GM18867 (cell line): ENCODE measurements around the gene PSG3.
"Not testable (repeated sequence)": the region's sequence is repeated elsewhere in the genome, so short reads cannot be mapped to it uniquely, and the experiment has no call there.

Experiments
- ATAC-seq: cut with Tn5 transposase; IDR thresholded peaks from one replicate; pipeline ENCODE4 v1.9.1; 2021; ENCODE audit warnings: mild to moderate bottlenecking, moderate library complexity; ENCODE audit not compliant: unreplicated experiment

The PSG3 gene

DNA sequence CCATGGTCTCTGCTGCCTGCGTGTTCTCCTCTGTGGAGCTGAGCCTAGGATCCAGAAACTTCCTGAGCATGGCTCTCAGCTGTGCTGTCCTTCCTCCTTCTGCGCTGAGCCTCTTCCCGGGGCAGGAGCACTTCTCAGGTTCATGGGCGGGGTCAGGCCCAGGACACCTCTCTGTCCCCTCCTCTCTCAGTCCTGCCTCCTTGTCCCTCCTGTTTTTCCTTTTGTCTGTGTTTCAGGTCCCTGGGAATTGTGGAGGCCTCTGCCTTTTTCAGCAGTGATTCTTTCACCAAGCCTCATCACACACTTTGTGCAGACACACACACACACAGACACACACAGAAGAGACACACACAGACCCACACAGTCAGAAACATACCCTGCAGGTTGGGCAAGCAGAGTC lies at the start of gene PSG3:
TSS of gene PSG3 (minus strand) at position 101 of the 400 bp plus-strand sequence. CDS start at position 4, 97 bp downstream.
- ATAC-seq: not testable (repeated sequence)

DNA sequence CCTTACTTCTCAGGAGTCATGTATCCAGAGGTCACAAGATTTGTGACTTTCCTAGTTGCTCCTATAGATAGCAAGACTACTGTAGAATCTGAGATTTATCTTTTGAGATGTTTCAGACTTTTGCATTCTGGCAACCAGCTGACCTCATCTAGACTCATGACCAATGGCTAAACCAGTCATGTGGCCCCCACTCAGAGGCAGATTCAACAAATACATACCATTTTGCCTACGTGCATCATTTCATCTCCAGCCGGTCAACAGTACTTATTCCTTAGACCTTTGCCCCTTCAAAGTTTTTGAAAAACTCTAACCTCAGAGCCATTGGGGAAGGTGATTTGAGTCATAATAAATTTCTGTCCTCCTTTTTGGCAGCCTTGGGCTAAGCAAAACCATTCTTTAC lies 48.5 kb upstream of the PSG3 start:
- not testable (repeated sequence) for ATAC-seq

- ATAC-seq: not testable (repeated sequence)
Observed at GRCh38 chr19:42787766-42788165, 47.5 kb upstream of the PSG3 start.

DNA sequence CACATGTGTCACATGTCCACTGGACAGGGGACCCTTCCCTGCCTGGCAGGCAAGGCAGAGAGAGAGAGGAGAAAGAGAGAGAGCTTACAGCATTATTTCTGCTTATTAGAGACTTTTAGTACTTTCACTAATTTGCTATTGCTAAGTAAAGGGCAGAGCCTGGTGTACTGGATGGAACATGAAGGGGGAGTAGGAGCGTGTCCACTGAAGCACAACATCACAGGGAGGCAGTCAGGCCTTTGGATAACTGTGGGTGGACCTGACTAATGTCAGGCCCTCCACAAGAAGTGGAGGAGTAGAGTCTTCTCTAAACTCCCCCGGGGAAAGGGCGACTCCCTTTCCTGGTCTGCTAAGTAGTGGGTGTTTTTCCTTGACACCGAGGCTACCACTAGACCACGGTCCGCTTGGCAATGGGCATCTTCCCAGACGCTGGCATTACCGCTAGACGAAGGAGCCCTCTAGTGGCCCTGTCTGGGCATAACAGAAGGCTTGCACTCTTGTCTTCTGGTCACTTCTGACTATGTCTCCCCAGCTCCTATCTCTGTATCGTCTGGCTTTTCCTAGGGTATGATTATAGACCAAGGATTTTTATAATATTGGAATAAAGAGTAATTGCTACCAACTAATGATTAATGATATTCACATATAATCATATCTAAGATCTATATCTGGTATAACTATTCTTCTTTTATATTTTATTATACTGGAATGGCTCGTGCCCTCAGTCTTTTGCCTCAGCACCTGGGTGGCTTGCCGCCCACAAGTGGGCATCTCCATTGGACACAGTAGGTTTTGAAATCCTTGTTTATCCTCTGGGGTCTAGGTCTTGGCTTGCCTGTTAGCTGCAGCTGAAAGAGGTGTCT lies 36.7 kb upstream of the PSG3 start:
- ATAC-seq: not testable (repeated sequence)

DNA sequence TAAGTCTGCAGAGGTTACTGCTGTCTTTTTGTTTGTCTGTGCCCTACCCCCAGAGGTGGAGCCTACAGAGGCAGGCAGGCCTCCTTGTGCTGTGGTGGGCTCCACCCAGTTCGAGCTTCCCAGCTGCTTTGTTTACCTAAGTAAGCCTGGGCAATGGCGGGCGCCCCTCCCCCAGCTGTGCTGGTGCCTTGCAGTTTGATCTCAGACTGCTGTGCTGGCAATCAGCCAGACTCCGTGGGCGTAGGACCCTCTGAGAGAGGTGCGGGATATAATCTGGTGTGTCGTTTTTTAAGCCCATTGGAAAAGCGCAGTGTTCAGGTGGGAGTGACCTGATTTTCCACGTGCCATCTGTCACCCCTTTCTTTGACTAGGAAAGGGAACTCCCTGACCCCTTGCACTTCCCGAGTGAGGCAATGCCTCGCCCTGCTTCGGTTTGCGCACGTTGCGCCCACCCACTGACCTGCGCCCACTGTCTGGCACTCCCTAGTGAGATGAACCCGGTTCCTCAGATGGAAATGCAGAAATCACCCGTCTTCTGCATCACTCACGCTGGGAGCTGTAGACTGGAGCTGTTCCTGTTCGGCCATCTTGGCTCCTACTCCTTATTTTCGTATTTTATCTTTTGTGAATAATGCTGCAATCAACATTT lies 34.4 kb upstream of the PSG3 start:
- not testable (repeated sequence) for ATAC-seq

DNA sequence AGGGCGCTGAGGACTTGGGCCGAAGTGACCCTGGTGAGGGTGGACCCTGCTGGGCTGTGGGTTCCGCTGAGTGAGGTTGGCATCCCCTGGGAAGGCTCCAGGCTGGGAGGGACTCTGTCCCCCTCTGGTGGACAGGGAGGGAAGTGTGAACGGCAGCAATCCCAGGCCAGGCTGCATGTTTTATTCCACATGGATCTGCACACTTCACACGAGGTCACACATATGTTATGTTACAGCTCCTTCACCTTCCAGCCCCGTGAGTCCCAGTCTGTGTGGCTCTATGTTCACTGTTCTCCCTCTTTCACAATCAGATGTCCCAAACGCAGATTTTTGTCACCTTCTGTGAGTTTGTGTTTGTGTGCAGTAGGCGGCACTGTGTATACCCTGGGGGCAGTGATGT lies 27.0 kb upstream of the PSG3 start:
- not testable (repeated sequence) for ATAC-seq

GRCh38 chr19:42766871-42767270 lies 26.6 kb upstream of the PSG3 start:
- not testable (repeated sequence) for ATAC-seq

DNA sequence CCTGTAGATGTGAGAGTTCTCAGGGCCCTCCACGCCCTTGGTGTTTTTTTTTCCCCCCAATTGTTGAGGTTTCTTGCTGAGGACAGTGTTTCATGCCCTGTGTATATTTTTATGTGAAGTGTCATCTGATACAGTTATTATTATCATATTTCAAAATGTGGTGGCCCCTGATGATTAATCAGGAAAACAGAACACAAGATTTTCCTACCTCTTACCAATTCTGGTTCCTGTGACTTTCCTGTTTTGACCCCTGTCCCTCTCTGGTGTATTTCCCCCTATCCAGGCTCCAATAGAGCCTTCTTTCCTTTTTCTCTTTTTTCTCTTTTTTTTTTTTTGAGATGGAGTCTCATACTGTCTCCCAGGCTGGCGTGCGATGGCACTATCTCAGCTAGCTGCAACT lies 24.6 kb upstream of the PSG3 start:
- ATAC-seq: no peak

- no peak for ATAC-seq
Observed at GRCh38 chr19:42762789-42763188, 22.5 kb upstream of the PSG3 start.

GRCh38 chr19:42761924-42762295 lies 21.6 kb upstream of the PSG3 start:
- not testable (repeated sequence) for ATAC-seq

DNA sequence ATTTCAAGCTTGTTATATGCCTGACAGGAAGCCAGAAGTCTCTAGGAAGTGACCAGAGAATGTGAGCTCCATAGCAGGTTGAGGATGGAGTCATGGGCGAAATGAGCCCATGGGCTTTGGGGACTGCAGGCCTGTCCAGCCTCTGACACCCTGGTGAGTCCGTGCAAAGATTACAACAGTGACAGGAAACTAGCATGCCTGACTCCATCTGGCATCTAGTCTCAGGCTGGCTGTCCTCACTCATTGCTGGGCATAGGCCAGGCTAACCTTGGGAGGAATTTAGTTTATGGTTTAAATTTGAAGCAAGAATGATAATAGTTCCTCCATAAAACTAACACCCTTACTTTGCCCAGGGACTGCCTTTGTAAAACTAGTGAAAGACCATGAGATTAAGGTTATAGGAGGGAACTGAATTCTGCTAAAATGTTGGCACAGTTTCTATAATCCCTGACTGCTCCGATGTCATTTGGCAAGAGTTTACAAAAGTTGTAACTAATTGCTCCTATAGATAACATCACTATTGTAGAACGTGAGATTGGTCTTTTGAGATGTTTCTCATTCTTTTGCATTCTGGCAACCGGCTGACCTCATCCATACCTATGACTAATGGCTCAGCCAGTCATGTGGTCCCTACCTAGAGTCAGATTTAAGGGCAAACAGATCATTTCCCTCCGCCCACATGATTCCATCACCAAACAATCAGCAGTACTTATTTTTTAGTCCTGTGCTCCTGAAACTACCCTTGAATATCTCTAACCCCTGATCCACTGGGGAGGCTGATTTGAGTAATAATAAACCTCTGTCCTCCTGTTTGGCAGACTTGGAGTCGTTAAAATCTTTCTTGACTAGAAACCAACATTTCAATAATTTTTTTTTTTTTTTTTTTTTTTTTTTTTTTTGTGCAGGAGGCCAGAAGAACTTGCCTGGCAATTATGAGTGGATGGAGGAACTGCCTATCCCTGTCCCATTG lies 21.0 kb upstream of the PSG3 start:
- not testable (repeated sequence) for ATAC-seq

DNA sequence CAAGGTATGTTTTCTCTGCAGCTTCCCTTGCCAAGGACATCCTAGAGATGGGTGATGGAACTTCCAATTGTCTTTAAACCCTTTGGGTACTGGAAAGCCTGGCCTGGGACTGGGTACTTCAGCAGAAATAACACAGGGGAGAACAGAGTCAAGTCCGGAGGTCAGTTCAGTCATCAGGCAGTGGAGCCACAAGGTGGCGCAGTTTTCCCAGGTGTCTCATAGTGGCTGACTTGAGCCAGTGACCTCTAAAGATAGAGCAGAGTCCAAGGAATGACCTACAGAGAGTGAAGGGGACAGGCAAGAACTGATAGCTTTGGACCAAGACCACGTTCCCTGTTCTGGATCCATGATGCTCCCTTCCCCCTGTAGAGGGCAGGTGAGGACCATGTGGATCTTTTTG lies 18.4 kb upstream of the PSG3 start:
- not testable (repeated sequence) for ATAC-seq

DNA sequence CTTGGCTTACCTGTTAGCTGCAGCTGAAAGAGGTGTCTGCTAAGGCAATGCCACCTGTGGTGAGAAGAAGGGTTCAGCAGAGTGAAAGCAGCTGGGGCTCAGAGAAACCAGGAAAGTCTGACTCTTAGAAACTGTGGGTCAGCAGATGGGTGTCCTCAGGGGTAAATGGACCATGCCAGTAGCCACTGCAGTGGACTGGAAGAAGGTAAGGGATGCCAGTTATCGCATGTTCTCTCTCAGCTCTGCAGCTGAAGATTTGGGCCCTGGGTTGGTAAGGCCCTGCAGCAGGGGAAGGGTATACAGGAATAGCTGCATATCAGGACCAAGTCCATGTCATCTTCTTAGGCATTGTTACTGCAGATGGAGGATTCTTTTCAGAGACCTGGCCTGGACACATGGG lies 12.0 kb upstream of the PSG3 start:
- not testable (repeated sequence) for ATAC-seq

- not testable (repeated sequence) for ATAC-seq
Observed at GRCh38 chr19:42741726-42742607, 1.7 kb upstream of the PSG3 start.

DNA sequence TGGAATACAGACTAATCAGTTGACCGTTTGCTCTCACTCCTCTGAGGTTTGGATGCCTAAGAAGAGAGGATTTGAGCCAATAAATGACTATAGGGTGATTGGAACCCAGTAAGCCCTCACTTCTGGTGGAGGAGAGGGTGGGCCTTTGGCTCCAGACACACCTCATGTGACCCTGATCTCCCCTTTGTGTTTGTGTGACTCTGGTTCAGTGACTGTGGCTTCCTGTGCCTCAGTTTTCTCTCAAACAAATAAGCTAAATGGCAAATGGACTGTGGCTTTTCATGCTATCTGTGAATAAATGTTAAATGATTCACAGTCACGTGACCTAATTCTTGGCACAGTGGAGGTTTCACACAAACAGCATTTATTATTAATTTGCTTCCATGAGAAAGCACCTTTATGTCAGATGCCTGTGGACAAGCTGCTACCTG lies 2.7 kb downstream of the PSG3 start:
- ATAC-seq: not testable (repeated sequence)

DNA sequence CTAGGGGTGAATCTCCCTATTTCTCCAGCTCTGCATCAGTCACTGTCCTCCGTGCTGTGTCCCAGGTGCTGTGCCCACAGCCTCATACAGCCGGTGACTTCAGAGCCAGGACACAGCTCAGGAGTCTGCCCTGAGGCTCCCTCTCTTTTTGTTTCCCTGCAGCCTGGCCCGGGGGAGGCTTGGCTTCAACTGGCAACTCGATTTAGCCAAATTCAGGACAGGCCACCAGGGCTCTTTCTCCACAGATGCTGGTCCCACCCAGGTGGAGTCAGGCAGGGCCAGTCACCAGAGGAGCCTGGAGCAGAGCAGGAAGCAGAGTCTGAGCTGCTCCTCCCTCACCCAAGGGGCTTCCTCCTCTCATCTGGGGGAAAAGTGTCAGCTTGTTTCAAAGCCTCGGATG lies 11.9 kb downstream of the PSG3 start:
- not testable (repeated sequence) for ATAC-seq

- not testable (repeated sequence) for ATAC-seq
Observed at GRCh38 chr19:42714000-42714399, 26.3 kb downstream of the PSG3 start.

GRCh38 chr19:42712753-42713152 lies 27.5 kb downstream of the PSG3 start:
- not testable (repeated sequence) for ATAC-seq

GRCh38 chr19:42710986-42711385 lies 29.3 kb downstream of the PSG3 start:
- not testable (repeated sequence) for ATAC-seq

- no peak for ATAC-seq
Observed at GRCh38 chr19:42697884-42698283, 42.4 kb downstream of the PSG3 start.
